Limb (tissue), 2 donors: Measurements from ENCODE around the gene MTIF2.
A peak's percentile ranks its signal among the peaks of the same experiment; 100 is the strongest.
"Not testable (repeated sequence)": the region's sequence is repeated elsewhere in the genome, so short reads cannot be mapped to it uniquely, and the experiment has no call there.

Source experiments
- DNase-seq, 2 donors: peaks; one replicate each; pipeline ENCODE4 v3.0.0-alpha.2; 2016; ENCODE audit errors: extremely low spot score in 2 of 2

Gene MTIF2

DNA sequence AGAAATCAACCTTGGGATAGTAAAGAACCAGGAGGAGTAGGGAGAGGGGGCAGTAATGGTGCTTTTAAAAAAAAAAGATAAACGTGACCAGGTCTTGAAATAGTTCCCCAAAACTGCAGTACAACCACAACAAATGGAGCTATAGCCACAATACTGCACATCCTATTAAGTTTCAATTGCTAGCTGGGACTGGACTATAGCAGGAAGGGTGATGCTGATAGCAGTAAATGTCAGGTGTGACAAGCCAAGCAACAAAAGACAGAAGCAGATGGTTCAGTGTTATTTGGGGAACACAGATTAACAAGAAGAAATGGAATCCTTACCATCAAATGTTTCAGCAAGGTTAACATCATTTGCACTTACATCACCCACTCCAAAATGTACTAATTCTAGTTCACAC, 26.4 kb downstream of the MTIF2 start:
- no peak for DNase-seq

DNA sequence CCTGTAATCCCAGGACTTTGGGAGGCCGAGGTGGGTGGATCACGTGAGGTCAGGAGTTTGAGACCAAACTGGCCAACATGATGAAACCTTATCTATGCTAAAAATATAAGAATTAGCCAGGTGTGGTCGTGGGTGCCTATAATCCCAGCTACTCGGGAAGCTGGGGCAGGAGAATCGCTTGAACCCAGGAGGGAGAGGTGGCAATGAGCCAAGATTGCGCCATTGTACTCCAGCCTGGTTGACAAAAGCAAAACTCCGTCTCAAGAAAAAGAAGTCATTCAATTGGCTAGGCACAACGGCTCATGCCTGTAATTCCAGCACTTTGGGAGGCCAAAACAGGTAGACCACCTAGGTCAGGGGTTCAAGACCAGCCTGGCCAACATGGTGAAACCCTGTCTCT, 27.4 kb downstream of the MTIF2 start:
- not testable (repeated sequence) for DNase-seq

DNA sequence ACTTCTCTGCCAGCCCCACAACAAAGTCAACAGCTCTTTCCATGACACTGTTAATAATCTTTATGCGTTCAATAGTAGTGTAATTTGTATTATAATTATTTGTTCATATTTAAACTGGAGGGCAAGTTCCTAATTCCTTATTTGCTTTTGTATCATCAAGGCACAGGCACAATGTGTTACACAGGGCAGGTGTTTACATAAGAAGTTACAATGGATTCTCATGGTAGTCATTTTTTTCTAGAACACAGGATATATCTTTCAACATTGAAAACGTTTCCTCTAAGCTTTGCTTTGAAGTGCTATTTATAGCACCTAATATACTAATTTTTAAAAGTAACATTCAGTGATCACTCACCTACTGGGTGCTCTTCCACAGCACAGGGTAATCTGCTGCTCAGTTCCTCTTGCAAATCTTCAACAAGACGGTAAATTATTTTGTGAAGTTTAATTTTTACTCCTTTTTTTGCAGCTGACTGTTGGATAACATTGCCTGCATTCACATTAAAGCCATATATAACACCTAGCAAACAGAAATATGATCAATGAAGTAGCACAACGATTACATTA, 29.3 kb downstream of the MTIF2 start:
- no peak for DNase-seq

DNA sequence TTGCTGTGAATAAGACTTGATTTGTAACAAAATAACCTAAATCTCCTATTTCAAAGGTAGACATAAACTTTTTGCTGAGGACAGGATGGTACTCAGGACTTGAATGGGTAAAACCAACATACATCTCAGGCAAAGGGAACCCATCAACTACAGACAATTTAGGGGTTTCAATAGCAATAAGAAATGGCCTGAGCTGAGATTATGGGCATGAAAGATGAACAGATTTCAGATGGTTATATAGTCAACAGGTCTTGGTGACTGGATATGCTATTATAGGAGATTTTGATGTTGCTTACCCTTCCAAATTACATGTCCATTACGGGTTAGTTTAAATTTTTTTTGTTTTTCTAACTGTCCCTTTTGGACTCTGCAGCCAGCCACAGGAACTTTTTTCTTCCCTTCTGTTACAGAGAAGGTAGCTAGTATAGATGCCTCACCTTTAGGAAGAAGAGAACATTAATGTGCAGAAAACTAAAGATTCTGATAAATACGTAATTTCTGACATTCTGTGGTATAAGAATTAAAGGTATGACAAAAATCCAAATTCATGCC, 32.0 kb downstream of the MTIF2 start:
- no peak for DNase-seq

DNA sequence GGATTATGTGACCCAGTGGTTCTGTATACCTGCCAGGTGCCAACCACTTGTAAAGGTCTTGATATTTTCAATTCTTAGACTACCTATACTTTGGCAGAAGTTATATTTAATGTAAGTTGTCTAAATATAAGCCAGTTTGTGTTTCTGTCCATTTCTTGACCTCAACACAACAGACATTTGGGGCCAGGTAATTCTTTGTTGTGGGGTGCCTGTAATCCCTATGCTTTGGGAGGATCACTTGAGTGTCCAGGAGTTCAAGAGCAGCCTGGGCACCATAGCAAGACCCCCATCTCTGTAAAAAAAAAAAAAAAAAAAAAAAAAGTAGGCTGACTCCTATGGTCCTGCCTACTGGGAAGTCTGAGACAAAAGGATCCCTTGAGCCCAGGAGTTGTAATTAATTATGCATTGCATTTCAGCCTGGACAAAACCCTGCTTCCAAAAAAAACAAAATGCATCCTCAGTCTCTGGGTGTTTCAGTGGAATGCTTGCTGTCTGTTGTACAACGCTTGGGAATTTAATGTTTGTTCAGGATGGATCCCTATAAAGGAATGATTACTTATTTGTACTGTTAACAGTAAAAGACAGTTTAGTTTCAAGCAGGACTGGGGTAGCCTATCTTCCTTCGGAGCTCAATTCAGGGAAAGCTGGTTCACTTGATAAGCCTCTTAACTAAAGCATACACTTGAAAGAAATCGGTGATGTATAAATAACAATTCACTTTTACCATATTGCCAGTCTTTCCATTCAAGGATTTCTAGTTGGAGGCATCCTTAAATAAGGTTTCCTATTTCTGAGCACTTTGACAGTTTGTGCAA, 33.1 kb downstream of the MTIF2 start:
- DNase-seq: no peak

DNA sequence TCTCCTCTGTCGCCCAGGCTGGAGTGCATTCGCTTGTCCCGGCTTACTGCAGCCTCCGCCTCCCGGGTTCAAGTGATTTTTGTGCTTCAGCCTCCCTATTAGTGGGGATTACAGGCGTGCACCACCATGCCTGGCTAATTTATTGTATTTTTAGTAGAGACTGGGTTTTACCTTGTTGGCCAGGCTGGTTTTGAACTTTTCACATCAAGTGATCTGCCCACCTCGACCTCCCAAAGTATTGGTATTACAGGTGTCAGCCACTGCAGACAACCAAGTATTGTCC, 35.4 kb downstream of the MTIF2 start:
- no peak for DNase-seq

DNA sequence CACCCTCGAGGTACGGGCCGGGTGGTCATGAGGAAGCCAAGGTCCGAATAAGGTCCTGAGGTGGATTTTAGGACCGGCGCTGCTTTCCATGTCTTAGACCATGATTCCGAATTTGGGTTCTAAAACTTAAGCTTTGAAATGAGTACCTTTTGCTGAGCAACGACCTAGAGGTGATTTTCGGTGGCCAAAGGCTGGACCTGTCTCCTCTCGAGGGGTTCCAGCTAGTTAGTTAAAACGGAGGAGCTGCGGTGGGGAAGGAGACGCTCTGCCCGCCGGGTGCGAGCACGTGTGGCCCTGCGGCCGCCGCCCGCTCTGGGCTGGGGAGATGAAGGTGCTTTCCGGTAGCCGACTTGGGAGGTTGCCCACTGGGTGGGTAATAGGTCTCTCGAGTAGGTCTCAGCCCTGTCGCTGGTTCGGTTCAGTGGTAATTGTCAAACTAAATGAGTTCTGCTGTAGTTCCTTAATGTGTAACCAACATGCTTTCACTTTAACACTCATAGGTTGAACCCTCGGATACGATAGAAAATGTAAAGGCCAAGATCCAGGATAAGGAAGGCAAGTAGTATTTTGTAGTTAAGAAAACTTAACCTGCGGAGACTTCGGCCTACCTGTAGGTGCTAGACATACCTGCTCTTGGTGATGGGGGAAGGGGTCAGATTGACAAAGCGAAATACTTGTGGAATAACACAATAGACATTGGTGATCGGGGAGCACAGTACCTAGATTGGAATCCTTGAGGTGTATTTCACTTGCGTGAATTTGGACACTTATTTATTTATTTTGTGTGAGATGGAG, 36.0 kb downstream of the MTIF2 start:
- DNase-seq: peak in 1 of 2 donors; percentile 63

DNA sequence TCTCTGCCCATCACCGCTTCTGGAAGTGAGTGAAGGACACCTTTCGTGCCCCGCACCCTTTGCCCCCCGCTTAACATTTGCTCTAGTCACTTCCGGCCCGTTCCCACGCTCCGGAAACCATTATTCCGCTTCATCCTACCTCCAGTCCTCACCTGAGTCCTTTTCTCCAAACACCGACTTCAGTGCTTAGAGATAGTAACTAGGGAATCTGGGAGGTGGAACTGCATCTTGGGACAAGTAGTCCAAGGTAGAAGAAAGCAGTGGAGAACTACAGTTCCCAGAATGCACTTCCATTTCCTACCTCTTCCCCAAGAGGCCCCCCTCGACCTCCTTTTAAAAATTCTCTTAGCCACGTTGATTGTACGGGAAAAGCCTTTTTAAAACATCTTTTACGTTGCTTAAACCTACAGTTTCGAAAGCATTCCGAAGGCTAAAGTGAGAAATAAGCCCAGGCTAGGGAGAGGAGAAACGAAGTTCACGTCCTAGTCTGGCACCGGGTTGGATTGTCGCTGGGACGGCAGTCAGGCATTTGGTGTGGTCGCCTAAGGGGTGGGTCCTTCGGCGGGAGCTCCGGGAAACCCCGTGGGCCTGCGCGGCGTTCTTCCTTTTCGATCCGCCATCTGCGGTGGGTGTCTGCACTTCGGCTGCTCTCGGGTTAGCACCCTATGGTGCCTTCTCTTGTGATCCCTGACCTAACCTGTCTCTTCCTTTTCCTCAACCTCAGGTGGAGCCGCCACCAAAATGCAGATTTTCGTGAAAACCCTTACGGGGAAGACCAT, 36.8 kb downstream of the MTIF2 start, which contains the start of the genes CLHC1 and RPS27A:
TSS of gene CLHC1 (minus strand) at position 210 of the 779 bp plus-strand sequence. CDS start 9,882 bp downstream, outside the sequence.
TSS of gene RPS27A (plus strand) at position 605 of the 779 bp plus-strand sequence. CDS start at position 742, 137 bp downstream.
- DNase-seq: peak; percentile 97 to 98

DNA sequence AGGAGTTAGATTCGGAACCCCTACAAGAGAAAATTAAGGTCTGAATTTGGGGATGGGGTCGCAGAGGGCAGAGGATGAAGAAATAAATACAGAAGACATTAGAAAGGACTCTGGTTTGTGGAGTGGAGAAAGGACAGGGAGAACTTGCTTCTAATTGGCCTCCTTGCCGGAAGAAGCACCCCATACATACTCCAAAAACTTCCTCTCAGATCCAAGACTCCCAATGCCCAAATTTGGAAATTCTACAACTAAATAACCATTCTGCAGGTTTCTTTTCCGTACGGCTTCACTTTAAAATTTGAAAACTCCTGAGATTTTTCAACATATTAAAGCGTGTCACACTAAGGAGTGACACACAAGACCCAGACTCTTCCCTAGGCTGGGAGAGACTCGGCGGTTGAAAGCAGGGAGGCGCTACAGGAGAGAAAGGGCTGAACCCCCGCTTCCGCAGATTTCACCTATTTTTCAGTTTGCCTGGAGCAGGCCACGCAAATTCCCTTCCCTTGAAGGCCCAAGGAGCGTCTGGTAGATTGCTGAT, 37.4 kb downstream of the MTIF2 start:
- no peak for DNase-seq

DNA sequence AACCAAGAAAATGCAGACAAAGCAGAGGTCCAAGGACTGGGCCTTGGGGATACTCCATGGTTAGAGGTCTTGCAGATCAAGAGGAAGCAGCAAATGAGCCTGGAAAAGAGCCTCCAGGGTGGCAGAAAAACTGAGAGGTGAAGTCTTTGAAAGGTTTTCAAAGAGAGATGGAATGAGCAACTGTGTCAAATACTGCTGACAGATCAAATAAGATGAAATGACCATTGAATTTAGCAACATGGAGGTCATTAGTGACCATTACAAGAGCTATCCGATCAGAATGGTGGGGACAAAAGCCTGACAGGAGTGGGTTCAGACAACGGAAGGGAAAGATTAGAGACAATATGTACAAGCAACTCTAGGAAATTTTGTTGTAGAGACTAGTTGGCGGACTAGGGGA, 38.5 kb downstream of the MTIF2 start:
- DNase-seq: no peak

DNA sequence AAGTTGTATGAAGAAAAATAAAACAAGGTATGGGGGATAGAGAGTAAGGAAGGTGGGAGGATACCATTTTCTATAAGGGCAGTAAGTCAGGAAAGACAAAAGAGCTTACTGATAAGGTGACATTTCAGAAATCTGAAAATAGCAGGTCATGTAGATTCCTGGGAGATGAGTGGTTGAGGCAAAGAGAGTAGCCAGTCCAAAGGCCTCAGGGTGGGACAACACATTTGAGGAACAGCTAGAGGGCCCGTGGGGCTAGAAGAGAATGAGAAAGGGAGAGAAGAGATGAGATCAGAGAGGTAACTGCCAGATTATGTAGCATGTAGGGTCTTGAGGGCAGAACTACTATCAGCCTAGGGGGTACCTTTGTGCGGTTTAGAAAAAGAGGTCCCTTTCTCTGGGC, 39.8 kb downstream of the MTIF2 start:
- DNase-seq: no peak

DNA sequence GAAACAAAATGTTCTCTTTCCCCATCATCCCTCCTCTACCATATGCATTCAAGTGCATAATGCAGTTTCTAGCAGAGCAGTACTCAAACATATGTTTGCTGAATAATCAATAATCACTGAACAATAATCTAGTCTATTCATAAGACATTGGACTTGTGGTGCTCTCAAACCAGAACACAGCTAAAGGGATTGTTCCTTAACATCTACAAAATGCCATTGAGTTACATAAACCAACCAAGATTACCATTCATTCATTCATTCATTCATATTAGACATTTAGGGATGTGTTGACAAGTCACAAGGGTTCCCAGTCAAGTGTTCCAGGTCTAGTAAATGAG, 40.8 kb downstream of the MTIF2 start:
- DNase-seq: no peak

DNA sequence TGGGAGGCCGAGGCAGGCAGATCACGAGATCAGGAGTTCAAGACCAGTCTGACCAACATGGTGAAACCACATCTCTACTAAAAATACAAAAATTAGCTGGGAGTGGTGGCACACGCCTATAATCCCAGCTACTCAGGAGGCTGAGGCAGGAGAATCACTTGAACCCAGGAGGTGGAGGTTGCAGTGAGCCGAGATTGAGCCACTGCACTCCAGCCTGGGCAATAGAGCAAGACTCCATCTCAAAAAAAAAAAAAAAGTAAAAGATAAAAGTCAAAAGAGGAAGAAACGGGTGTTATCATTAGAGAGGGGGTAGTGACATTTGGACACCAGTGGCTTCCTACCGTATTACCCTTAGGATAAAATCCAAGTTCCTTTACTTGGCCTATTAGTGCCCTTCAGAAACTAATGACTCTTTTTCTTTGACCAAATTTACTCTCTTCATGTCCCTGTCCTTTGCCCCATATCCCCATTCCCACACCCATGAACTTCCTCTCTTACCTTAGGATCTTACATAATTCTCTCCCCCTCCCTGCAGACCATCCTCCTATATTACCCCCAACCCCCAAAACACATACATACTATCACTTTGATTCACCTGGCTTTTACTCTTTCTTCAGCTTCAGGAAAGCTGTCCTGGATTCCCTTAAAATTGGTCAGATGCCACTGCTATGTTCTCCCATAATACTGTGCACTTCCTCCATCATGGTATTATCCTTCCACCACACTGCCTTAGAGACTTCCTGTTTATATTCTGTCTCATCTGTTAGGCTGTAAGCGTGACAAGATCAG, 41.4 kb downstream of the MTIF2 start:
- not testable (repeated sequence) for DNase-seq

DNA sequence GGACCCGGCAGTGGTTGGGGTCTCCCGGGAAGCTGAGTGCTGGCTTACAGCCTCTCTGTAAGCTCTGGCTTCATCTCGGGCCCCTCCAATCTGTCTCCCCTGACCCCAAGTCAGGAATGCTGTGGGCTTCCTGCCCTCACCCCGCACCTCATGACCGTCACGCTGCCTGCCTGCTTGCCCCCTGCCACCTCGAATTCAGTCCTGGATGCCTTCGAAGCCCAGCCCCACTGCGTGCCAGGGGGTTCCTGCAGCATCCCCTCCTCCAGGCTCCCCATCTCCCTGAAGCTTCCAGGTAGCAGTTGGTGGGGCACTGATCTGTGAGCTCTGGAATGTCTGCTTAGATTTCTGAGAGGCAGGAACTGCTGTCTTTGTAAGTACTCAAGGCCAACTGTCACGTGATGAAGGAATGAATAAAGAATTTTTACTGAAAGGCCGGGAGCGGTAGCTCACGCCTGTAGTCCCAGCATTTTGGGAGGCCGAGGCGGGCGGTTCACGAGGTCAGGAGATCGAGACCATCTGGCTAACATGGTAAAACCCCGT, 43.5 kb downstream of the MTIF2 start:
- no peak for DNase-seq

DNA sequence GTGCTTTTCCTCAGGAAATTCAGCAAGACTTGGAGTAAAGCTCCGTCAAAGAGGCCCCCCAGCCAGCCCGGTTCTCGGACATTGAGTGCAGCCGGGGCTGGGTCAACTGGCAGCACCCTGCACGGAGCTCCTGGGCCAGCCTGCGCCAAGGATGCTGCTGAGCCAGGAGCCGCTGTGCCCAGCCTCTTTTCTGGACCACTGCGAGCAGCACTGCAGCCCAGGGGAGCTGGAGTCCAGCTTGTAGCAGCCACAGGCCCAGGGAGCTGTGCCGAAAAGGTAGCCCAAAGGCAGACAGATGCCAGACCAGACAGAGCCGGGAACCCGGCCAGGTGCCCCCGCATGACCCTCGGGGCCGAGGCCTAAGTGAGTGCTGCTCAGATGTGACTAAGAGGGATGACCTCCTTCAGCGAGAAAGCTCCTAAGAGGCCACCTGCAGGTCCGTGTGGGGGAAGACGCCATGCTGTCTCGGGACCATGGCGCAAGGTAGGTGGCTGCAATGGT, 44.2 kb downstream of the MTIF2 start:
- no peak for DNase-seq

DNA sequence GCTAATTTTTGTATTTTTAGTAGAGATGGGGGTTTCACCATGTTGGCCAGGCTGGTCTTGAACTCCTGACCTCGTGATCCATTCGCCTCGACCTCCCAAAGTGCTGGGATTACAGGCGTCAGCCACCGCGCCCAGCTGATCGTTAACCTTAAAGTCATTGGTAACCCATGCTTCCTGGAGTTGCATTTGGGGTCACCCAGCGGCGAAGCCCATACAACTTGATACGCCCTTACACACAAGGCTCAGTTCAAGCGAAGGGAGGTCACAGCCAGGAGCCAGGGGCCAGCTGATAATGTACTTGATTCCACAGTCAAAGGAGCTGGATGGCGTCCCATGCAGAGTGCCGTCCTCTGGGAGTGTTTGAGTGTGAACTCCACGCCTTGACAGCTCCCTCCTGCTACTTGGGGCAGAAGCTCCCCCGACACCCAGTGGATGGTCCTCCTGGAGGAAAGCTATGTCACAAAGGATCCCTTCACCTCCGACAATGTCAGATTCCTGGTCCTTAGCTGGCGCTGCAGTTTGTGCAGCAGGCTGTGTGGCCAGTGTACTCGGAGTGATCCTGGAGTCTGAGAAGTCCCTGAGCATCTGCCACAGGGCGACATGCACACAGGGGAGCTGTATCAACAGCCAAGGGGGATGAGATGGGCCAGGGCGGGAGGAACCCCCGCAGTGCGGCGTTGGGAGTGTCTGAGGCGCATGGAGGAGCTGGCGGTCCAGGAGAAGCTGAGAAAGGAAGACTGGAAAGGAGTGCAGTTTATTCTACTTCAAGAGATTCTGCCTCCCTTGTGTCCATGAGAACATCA, 44.9 kb downstream of the MTIF2 start:
- peak in 1 of 2 donors; percentile 42 for DNase-seq

DNA sequence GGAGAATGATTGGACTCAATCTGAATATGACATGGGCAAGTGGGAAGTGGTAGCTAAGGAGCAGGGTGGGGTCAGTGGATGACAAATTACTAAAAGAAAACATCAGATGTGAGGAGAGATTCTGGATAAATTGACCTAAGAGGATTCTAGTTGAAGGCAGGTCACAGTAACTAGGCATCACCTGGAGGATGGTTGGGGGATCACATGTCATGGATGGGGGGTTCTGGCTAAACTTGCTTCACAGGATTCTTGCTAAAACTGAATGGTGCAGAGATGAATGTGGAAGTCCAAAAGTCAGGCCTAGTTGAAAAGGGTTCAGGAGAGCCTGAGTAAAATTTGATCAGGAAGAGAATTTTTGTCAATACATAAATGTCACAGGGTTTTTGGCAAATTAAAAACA, 55.2 kb downstream of the MTIF2 start:
- no peak for DNase-seq

DNA sequence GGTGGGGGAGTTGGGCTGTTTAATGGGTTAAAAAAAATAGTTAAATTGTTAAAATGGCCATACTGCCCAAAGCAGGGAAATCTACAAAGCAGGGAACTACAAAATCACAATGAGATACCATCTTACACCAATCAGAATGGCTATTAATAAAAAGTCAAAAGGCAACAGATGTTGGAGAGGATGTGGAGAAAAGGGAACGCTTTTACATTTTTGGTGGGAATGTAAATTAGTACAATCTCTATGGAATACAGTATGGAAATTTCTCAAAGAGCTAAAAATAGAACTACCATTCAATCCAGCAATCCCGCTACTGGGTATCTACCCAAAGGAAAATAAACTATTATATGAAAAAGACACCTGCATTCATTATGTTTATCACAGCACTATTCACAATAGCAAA, 64.1 kb downstream of the MTIF2 start:
- no peak for DNase-seq

DNA sequence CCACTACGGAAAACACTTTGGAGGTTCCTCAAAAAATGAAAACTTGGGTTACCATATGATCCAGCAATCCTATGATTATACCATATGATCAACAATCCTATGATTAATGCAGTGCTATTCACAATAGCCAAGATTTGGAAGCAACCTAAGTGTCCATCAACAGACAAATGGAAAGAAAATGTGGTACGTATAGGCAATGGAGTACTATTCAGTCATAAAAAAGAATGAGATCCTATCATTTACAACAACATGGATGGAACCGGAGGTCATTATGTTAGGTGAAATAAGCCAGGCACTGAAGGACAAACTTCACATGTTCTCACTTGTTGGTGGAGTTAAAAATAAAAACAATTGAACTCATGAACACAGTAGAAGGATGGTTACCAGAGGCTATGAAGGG, 64.5 kb downstream of the MTIF2 start:
- no peak for DNase-seq
